Neural progenitor cell (in vitro differentiated cells): ENCODE results near the gene FILIP1. TPM values are rescaled to one million over a fixed set of nuclear protein-coding genes. Genes with fewer than 3 reads are reported as not detected.
A peak's percentile ranks its signal among the peaks of the same experiment; 100 is the strongest.

Experiments
- DNase-seq: peaks from one replicate; pipeline ENCODE4 v3.0.0-alpha.2; 2016; ENCODE audit warnings: low spot score
- H2AFZ ChIP-seq: fragments of 200-600 bp; sonication (generic); replicated peaks from 2 replicates; pipeline ENCODE4 v1.6.1; 2016; ENCODE audit warnings: antibody characterized with exemption
- H3F3A ChIP-seq: fragments of 200-600 bp; sonication (generic); 2 replicates; pipeline ENCODE4 v1.6.1; 2016; ENCODE audit warnings: antibody characterized with exemption, low read depth
- H3K27ac ChIP-seq: fragments of 200-600 bp; sonication (generic); 2 replicates; pipeline ENCODE4 v1.5.1; 2016; ENCODE audit warnings: mild to moderate bottlenecking
- H3K27me3 ChIP-seq: fragments of 200-600 bp; sonication (generic); 2 replicates; pipeline ENCODE4 v1.6.1; 2016; ENCODE audit warnings: mild to moderate bottlenecking, moderate library complexity
- H3K36me3 ChIP-seq: fragments of 200-600 bp; sonication (generic); 2 replicates; pipeline ENCODE4 v1.5.1; 2016
- H3K4me1 ChIP-seq: fragments of 200-600 bp; sonication (generic); 2 replicates; pipeline ENCODE4 v1.6.1; 2016; ENCODE audit warnings: mixed run types
- H3K4me2 ChIP-seq: fragments of 200-600 bp; sonication (generic); 2 replicates; pipeline ENCODE4 v1.6.1; 2016
- H3K4me3 ChIP-seq: fragments of 200-600 bp; sonication (generic); 2 replicates; pipeline ENCODE4 v1.5.1; 2016
- H3K79me2 ChIP-seq: fragments of 200-600 bp; sonication (generic); 2 replicates; pipeline ENCODE4 v1.6.1; 2016; ENCODE audit warnings: low read depth
- H3K9ac ChIP-seq: fragments of 200-600 bp; sonication (generic); 2 replicates; pipeline ENCODE4 v1.6.1; 2016
- H3K9me3 ChIP-seq: fragments of 200-600 bp; sonication (generic); 2 replicates; pipeline ENCODE4 v1.5.1; 2016; ENCODE audit warnings: low read depth
- H4K20me1 ChIP-seq: fragments of 200-600 bp; sonication (generic); 2 replicates; pipeline ENCODE4 v1.6.1; 2016; ENCODE audit warnings: low read depth
- H3K27ac Mint-ChIP-seq: 3 replicates; pipeline ENCODE4 v1.8.0; 2021; ENCODE audit warnings: mixed read lengths
- H3K27me3 Mint-ChIP-seq: 2 replicates; pipeline ENCODE4 v1.8.0; 2022; ENCODE audit warnings: low read depth, mild to moderate bottlenecking, inconsistent platforms, moderate library complexity, mixed read lengths; ENCODE audit not compliant: insufficient read depth
- H3K36me3 Mint-ChIP-seq: 3 replicates; pipeline ENCODE4 v1.8.0; 2021; ENCODE audit warnings: mixed read lengths
- H3K4me1 Mint-ChIP-seq: 3 replicates; pipeline ENCODE4 v1.8.0; 2021; ENCODE audit warnings: mixed read lengths
- H3K4me3 Mint-ChIP-seq: 3 replicates; pipeline ENCODE4 v1.8.0; 2021; ENCODE audit warnings: mild to moderate bottlenecking, moderate library complexity, mixed read lengths
- H3K9me3 Mint-ChIP-seq: 3 replicates; pipeline ENCODE4 v1.8.0; 2020; ENCODE audit warnings: mixed read lengths
- CTCF ChIP-seq: fragments of 200-600 bp; sonication (generic); IDR thresholded peaks from 2 replicates; pipeline ENCODE4 v1.5.1; 2017; ENCODE audit warnings: antibody characterized with exemption, mild to moderate bottlenecking
- EZH2 ChIP-seq: fragments of 200-600 bp; sonication (generic); IDR thresholded peaks from 2 replicates; pipeline ENCODE4 v1.6.1; 2017; ENCODE audit warnings: antibody characterized with exemption, mild to moderate bottlenecking, moderate library complexity
- EZH2phosphoT487 ChIP-seq: fragments of 200-600 bp; sonication (generic); IDR thresholded peaks from 2 replicates; pipeline ENCODE4 v1.6.1; 2017; ENCODE audit warnings: antibody characterized with exemption
- total RNA-seq: library from RNA; depleted of rRNA; stranded (reverse); fragments of >200 nt; gene quantifications from 2 replicates; pipeline ENCODE4 v1.2.3, GENCODE V29; 2015; ENCODE audit warnings: low replicate concordance

The FILIP1 gene
- total RNA-seq, 1 donor from 2014 or later: 22.6 TPM

- Mint-ChIP-seq H3K4me1 (peaks cover 7% of the 10 kb centered on the region), H3K36me3 (peaks cover 12% of the 10 kb centered on the region), H3K4me3 (no peak overlapping the region), H3K27me3 (peaks cover 5% of the 10 kb centered on the region), H3K27ac (no peak overlapping the region), H3K9me3 (peaks cover 23% of the 10 kb centered on the region)
- Histone ChIP-seq H3F3A (no peaks in the 10 kb centered on the region), H3K79me2 (peaks cover 31% of the 10 kb centered on the region), H3K27ac (no peak overlapping the region), H3K36me3 (peaks cover 5% of the 10 kb centered on the region), H2AFZ (no peak overlapping the region), H3K9ac (no peak overlapping the region), H3K4me2 (no peak overlapping the region), H4K20me1 (no peaks in the 10 kb centered on the region), H3K27me3 (no peaks in the 10 kb centered on the region), H3K4me1 (no peaks in the 10 kb centered on the region), H3K9me3 (no peaks in the 10 kb centered on the region), H3K4me3 (no peak overlapping the region)
- no peak for DNase-seq
- no peak for TF ChIP-seq EZH2phosphoT487
- no peak for TF ChIP-seq EZH2
- no peak for TF ChIP-seq CTCF
Measured at GRCh38 chr6:75317503-75318206, 175.9 kb downstream of the FILIP1 start.

GRCh38 chr6:75315978-75316377 lies 177.6 kb downstream of the FILIP1 start:
- Histone ChIP-seq H2AFZ (no peak overlapping the region), H3K4me1 (no peaks in the 10 kb centered on the region), H3K4me3 (no peak overlapping the region), H3K36me3 (peaks cover 5% of the 10 kb centered on the region), H4K20me1 (no peaks in the 10 kb centered on the region), H3K27ac (no peak overlapping the region), H3K9ac (no peak overlapping the region), H3K4me2 (no peak overlapping the region), H3F3A (no peaks in the 10 kb centered on the region), H3K27me3 (no peaks in the 10 kb centered on the region), H3K9me3 (no peaks in the 10 kb centered on the region), H3K79me2 (peaks cover 17% of the 10 kb centered on the region)
- TF ChIP-seq EZH2: no peak
- Mint-ChIP-seq H3K9me3 (peaks cover 14% of the 10 kb centered on the region), H3K4me1 (peaks cover 7% of the 10 kb centered on the region), H3K27me3 (peaks cover 5% of the 10 kb centered on the region), H3K4me3 (no peak overlapping the region), H3K36me3 (peaks cover 9% of the 10 kb centered on the region), H3K27ac (no peak overlapping the region)
- DNase-seq: no peak

GRCh38 chr6:75308250-75308988 lies 185.2 kb downstream of the FILIP1 start:
- no peaks in the 10 kb centered on the region for H3K27me3 Mint-ChIP-seq
- peaks cover 14% of the 10 kb centered on the region for H3K4me1 ChIP-seq
- H3K36me3 Mint-ChIP-seq: no peaks in the 10 kb centered on the region
- H4K20me1 ChIP-seq: no peaks in the 10 kb centered on the region
- no peaks in the 10 kb centered on the region for H3K36me3 ChIP-seq
- H3K4me2 ChIP-seq: peak overlapping the region; percentile 22
- no peaks in the 10 kb centered on the region for H3K9me3 Mint-ChIP-seq
- no peaks in the 10 kb centered on the region for H3K79me2 ChIP-seq
- H3K27me3 ChIP-seq: no peaks in the 10 kb centered on the region
- no peak overlapping the region for H3K27ac ChIP-seq
- H3K27ac Mint-ChIP-seq: no peak overlapping the region
- DNase-seq: no peak
- H3K4me3 Mint-ChIP-seq: no peak overlapping the region
- no peaks in the 10 kb centered on the region for H3F3A ChIP-seq
- TF ChIP-seq EZH2: no peak
- no peak for TF ChIP-seq EZH2phosphoT487
- TF ChIP-seq CTCF: no peak
- no peaks in the 10 kb centered on the region for H3K9me3 ChIP-seq
- no peaks in the 10 kb centered on the region for H3K4me1 Mint-ChIP-seq
- H2AFZ ChIP-seq: peak overlapping the region; percentile 80
- H3K4me3 ChIP-seq: no peak overlapping the region
- no peak overlapping the region for H3K9ac ChIP-seq
